Measurements from ENCODE around the gene APCDD1L.

The APCDD1L gene

GRCh38 chr20:58504566-58504965, 10.6 kb downstream of the APCDD1L start:
- no peak overlapping the region for H3K4me3 ChIP-seq (ENCODE audit: low read length)
- no peaks in the 10 kb centered on the region for H3K36me3 ChIP-seq (ENCODE audit: control insufficient read depth, insufficient read depth, low read length)
- no peaks in the 10 kb centered on the region for H3K9me3 ChIP-seq (ENCODE audit: control insufficient read depth, low read length)
- H3K4me1 ChIP-seq (ENCODE audit: control insufficient read depth, insufficient read depth, low read length), result no peaks in the 10 kb centered on the region
- H3K9ac ChIP-seq (ENCODE audit: low read length), result no peak overlapping the region
- no peaks in the 10 kb centered on the region for H3K27me3 ChIP-seq (ENCODE audit: control insufficient read depth, insufficient read depth, low read length)

DNA sequence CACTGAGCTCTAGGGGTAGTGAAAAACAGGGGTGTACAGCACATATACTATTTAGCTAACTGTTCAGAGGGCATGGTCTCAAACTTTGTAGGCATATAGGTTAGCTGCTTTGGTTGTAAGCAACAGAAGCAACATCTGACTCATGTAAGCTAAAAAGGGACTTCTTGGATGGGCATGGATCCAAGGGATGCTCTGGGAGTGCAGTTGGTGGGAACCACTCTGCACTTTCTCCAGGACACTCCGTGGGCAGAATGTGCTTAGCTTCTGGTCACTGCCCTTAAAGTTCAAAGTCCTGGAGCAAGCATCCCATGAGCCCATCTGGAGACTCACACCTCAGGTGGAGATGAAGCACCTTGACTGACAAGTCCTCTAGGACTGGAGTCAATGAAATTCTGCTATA, 11.5 kb downstream of the APCDD1L start:
- Histone ChIP-seq H3K27me3 (ENCODE audit: control insufficient read depth, insufficient read depth, low read length) (no peaks in the 10 kb centered on the region), H3K36me3 (ENCODE audit: control insufficient read depth, insufficient read depth, low read length) (no peaks in the 10 kb centered on the region), H3K9me3 (ENCODE audit: control insufficient read depth, low read length) (no peaks in the 10 kb centered on the region), H3K9ac (ENCODE audit: low read length) (no peak overlapping the region), H3K4me1 (ENCODE audit: control insufficient read depth, insufficient read depth, low read length) (peaks cover 3% of the 10 kb centered on the region), H3K4me3 (ENCODE audit: low read length) (no peak overlapping the region)

- Histone ChIP-seq H3K9ac (ENCODE audit: low read length) (no peak overlapping the region), H3K9me3 (ENCODE audit: control insufficient read depth, low read length) (no peaks in the 10 kb centered on the region), H3K36me3 (ENCODE audit: control insufficient read depth, insufficient read depth, low read length) (no peaks in the 10 kb centered on the region), H3K4me1 (ENCODE audit: control insufficient read depth, insufficient read depth, low read length) (peaks cover 9% of the 10 kb centered on the region), H3K4me3 (ENCODE audit: low read length) (no peak overlapping the region), H3K27me3 (ENCODE audit: control insufficient read depth, insufficient read depth, low read length) (no peaks in the 10 kb centered on the region)
Observed at GRCh38 chr20:58500256-58500655, 14.9 kb downstream of the APCDD1L start.

- Histone ChIP-seq H3K36me3 (ENCODE audit: control insufficient read depth, insufficient read depth, low read length) (no peaks in the 10 kb centered on the region), H3K4me3 (ENCODE audit: low read length) (no peak overlapping the region), H3K27me3 (ENCODE audit: control insufficient read depth, insufficient read depth, low read length) (no peaks in the 10 kb centered on the region), H3K9ac (ENCODE audit: low read length) (no peak overlapping the region), H3K4me1 (ENCODE audit: control insufficient read depth, insufficient read depth, low read length) (peaks cover 9% of the 10 kb centered on the region), H3K9me3 (ENCODE audit: control insufficient read depth, low read length) (no peaks in the 10 kb centered on the region)
Observed at GRCh38 chr20:58498470-58499068, 16.6 kb downstream of the APCDD1L start.

DNA sequence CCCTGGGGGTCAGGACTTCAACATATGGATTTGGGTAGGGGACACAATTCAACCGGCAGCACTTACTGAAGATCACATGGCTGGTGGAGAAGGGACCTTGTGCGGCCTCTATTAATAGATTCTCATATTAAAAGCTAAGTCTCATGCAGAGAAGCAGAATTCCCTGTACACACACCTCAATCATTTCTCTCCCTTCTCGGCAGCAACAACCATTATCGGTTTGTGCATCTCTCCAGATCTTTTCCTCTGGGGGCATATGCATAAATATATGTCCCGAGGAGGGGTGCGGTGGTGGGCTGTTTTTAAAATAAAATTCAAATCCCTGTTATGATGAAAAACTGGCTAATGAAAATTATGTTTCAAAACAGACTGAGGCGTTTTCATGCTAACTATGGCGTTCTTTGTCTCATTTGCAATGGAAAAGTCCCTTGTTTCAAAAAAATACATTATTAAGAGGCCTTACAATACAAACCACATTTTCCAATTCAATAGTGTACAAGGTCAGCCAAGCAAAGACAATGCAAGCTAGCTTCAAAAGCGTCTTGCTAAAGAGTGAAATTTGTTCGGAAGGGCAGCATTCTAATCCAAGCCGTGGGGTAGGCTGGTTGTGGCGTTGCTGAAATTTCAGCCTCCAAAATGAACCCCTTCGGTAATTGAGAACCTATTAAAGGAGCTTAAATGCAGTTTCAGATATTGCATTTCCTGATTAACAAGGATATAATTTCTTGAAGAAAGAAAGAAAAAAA, 17.3 kb downstream of the APCDD1L start:
- Histone ChIP-seq H3K9me3 (ENCODE audit: control insufficient read depth, low read length) (no peaks in the 10 kb centered on the region), H3K27me3 (ENCODE audit: control insufficient read depth, insufficient read depth, low read length) (no peaks in the 10 kb centered on the region), H3K4me3 (ENCODE audit: low read length) (no peak overlapping the region)

GRCh38 chr20:58497076-58497641, 18.0 kb downstream of the APCDD1L start:
- Histone ChIP-seq H3K9me3 (ENCODE audit: control insufficient read depth, low read length) (no peaks in the 10 kb centered on the region), H3K27me3 (ENCODE audit: control insufficient read depth, insufficient read depth, low read length) (no peaks in the 10 kb centered on the region), H3K4me1 (ENCODE audit: control insufficient read depth, insufficient read depth, low read length) (peaks cover 9% of the 10 kb centered on the region), H3K9ac (ENCODE audit: low read length) (no peak overlapping the region), H3K4me3 (ENCODE audit: low read length) (no peak overlapping the region), H3K36me3 (ENCODE audit: control insufficient read depth, insufficient read depth, low read length) (no peaks in the 10 kb centered on the region)

More for the DNA sequence above, 17.3 kb downstream of the APCDD1L start:
- Histone ChIP-seq H3K4me1 (ENCODE audit: control insufficient read depth, insufficient read depth, low read length) (peaks cover 9% of the 10 kb centered on the region), H3K9ac (ENCODE audit: low read length) (no peak overlapping the region), H3K36me3 (ENCODE audit: control insufficient read depth, insufficient read depth, low read length) (no peaks in the 10 kb centered on the region)

- Histone ChIP-seq H3K4me3 (ENCODE audit: low read length) (no peak overlapping the region), H3K9ac (ENCODE audit: low read length) (no peak overlapping the region), H3K36me3 (ENCODE audit: control insufficient read depth, insufficient read depth, low read length) (no peaks in the 10 kb centered on the region), H3K9me3 (ENCODE audit: control insufficient read depth, low read length) (no peaks in the 10 kb centered on the region), H3K27me3 (ENCODE audit: control insufficient read depth, insufficient read depth, low read length) (no peaks in the 10 kb centered on the region), H3K4me1 (ENCODE audit: control insufficient read depth, insufficient read depth, low read length) (peaks cover 9% of the 10 kb centered on the region)
Observed at GRCh38 chr20:58496429-58496769, 18.8 kb downstream of the APCDD1L start.

DNA sequence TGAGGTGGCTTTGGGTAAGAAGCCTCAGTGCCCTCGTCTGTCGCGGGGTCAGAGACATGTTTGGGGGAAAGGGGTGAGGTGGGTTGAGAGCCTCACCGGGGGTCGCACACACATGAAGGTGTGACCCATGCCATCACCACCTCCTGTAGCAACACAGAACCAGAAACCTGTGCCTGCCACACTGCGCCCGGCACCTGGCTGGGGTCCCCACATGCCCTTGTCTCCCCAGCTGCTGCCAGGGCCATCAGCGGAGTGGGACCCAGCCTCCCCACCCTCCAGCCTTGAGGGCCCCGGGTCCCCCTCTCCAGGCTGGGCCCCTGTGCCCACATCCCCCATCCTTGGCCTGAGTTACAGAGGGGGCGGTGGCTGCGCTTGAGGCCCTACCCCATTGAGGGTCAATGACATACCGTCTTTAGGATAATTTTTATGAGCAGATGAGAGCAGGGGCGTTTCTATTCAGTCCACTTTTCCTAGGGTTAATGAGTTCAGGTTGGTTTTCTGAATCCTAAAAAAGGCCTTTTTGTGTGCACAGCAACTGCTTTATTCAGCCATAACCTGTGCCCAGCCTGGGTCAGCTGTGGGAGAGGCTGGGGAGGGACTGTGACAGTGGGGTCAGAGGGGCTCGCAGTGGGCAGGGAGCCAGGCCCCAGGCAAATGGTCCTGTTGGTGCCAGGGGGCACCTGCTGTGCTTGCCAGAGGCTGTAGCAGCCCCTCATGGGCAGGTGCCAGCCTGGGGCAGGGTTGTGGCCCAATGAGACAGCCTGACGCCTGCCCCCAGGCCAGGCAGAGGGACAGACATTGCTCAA, 19.4 kb downstream of the APCDD1L start:
- Histone ChIP-seq H3K9me3 (ENCODE audit: control insufficient read depth, low read length) (no peaks in the 10 kb centered on the region), H3K36me3 (ENCODE audit: control insufficient read depth, insufficient read depth, low read length) (no peaks in the 10 kb centered on the region), H3K9ac (ENCODE audit: low read length) (no peak overlapping the region), H3K4me1 (ENCODE audit: control insufficient read depth, insufficient read depth, low read length) (peaks cover 9% of the 10 kb centered on the region), H3K27me3 (ENCODE audit: control insufficient read depth, insufficient read depth, low read length) (no peaks in the 10 kb centered on the region), H3K4me3 (ENCODE audit: low read length) (no peak overlapping the region)

DNA sequence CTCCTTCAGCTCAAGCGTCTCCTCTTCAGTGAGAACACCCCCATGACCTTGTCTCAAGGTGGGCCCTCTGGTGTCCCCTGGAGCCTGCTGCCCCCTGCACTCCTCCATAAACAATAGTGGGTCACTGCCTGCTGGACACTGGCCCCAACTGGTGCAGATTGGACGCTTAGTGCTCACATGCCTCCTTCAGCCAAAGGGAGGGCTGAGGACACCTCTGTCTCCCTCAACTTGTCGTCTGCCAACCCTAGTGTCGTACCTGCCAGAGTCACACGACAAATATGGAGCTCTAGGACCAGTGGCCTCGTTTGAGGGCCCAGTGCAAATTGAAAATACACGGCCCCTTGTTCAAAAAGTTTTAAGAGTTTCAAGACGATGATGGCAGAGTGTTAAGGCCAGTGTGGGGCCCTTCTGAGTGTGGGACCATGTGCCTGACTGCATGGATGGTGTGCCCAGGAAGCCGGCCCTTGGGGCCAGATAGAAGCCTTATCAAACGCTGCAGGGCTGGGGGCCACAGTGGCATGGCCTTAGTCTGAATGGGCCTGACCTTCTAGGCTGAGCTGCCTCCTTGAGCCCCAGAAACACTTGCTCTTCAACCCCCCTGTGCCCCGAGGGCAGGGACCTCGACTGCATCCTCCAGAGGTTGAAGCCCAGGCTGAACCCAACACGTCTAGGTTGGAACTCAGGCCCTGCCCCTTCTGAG, 20.1 kb downstream of the APCDD1L start:
- Histone ChIP-seq H3K27me3 (ENCODE audit: control insufficient read depth, insufficient read depth, low read length) (no peaks in the 10 kb centered on the region), H3K36me3 (ENCODE audit: control insufficient read depth, insufficient read depth, low read length) (no peaks in the 10 kb centered on the region), H3K9me3 (ENCODE audit: control insufficient read depth, low read length) (no peaks in the 10 kb centered on the region), H3K4me1 (ENCODE audit: control insufficient read depth, insufficient read depth, low read length) (peaks cover 9% of the 10 kb centered on the region), H3K9ac (ENCODE audit: low read length) (no peak overlapping the region), H3K4me3 (ENCODE audit: low read length) (no peak overlapping the region)

- no peaks in the 10 kb centered on the region for H3K27me3 ChIP-seq (ENCODE audit: control insufficient read depth, insufficient read depth, low read length)
- no peak overlapping the region for H3K4me3 ChIP-seq (ENCODE audit: low read length)
- H3K9ac ChIP-seq (ENCODE audit: low read length), result no peak overlapping the region
- H3K4me1 ChIP-seq (ENCODE audit: control insufficient read depth, insufficient read depth, low read length), result no peaks in the 10 kb centered on the region
- no peaks in the 10 kb centered on the region for H3K9me3 ChIP-seq (ENCODE audit: control insufficient read depth, low read length)
- H3K36me3 ChIP-seq (ENCODE audit: control insufficient read depth, insufficient read depth, low read length), result no peaks in the 10 kb centered on the region
Observed at GRCh38 chr20:58492795-58493524, 22.2 kb downstream of the APCDD1L start.

DNA sequence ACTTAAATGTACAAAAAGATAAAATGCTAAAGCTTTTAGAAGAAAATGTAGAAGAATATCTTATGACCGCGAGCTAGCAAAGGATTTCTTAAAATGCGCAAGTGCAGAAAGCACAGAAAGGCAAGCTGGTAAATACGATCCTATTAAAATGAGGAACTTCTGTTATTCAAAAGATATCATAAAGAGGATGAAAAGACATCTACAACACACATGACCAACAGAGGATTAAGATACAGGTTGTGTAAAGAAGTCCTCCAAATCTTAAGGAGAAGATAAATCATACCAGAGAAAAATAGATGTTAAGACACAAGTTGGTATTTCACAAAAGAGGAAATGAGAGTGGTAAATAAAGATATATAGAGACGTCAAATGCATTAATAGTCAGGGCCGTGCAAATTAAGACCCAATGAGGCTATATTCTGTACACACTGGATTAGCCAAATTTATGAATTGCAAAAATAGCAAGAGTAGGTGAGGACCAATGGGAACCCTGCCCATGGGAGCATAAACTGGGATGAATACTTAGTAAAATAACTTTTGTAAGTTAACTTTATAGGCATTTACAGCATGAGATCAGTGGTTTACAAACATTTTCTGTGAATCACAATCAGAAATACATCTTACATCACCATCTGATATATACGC, 23.0 kb downstream of the APCDD1L start:
- Histone ChIP-seq H3K27me3 (ENCODE audit: control insufficient read depth, insufficient read depth, low read length) (no peaks in the 10 kb centered on the region), H3K9me3 (ENCODE audit: control insufficient read depth, low read length) (no peaks in the 10 kb centered on the region), H3K36me3 (ENCODE audit: control insufficient read depth, insufficient read depth, low read length) (no peaks in the 10 kb centered on the region)

More for the DNA sequence above, 23.0 kb downstream of the APCDD1L start:
- no peak overlapping the region for H3K9ac ChIP-seq (ENCODE audit: low read length)
- no peak overlapping the region for H3K4me3 ChIP-seq (ENCODE audit: low read length)
- H3K4me1 ChIP-seq (ENCODE audit: control insufficient read depth, insufficient read depth, low read length), result no peaks in the 10 kb centered on the region

All from mucosa of stomach (tissue), 1 donor.